CD4-positive, CD25-positive, alpha-beta regulatory T cell (primary cell): ENCODE data around the gene HAAO. TPM values are rescaled to one million over a fixed set of nuclear protein-coding genes. Genes with fewer than 3 reads are reported as not detected.
"Not testable (repeated sequence)": the region's sequence is repeated elsewhere in the genome, so short reads cannot be mapped to it uniquely, and the experiment has no call there.

ENCODE experiments used
- ATAC-seq, 2 donors: fragments of 150-1000 bp; cut with Tn5 transposase; one replicate each; pipeline ENCODE4 v1.10.0; 2021; ENCODE audit warnings: low read depth in 2 of 2, moderate number of reproducible peaks in 2 of 2, moderate library complexity in 1 of 2
- DNase-seq, 3 donors: peaks; one replicate each; pipeline versions ENCODE4 v3.0.0 to v3.0.0-alpha.2; 2012 to 2022; ENCODE audit warnings: mixed read lengths in 1 of 3
- H3K27ac ChIP-seq: one replicate; pipeline ENCODE4 v1.7.0; 2013; ENCODE audit warnings: mild to moderate bottlenecking, low read length; ENCODE audit not compliant: insufficient read depth, poor library complexity, severe bottlenecking
- H3K27me3 ChIP-seq: one replicate; pipeline ENCODE4 v1.7.0; 2013; ENCODE audit warnings: low read length; ENCODE audit not compliant: control insufficient read depth, insufficient read depth
- H3K36me3 ChIP-seq: one replicate; pipeline ENCODE4 v1.7.0; 2013; ENCODE audit warnings: mild to moderate bottlenecking, low read length, moderate library complexity; ENCODE audit not compliant: control insufficient read depth, insufficient read depth
- H3K4me1 ChIP-seq: 2 replicates; pipeline ENCODE4 v1.7.0; 2013; ENCODE audit warnings: mild to moderate bottlenecking, low read length; ENCODE audit not compliant: insufficient read depth, control insufficient read depth, poor library complexity, severe bottlenecking
- H3K4me3 ChIP-seq: one replicate; pipeline ENCODE4 v1.7.0; 2013; ENCODE audit warnings: low read depth, mild to moderate bottlenecking, low read length, moderate library complexity
- H3K9me3 ChIP-seq, 2 experiments: 1 replicate in 1 of 2; 2 replicates in 1 of 2; pipeline ENCODE4 v1.7.0; 2013; ENCODE audit warnings: low read length in 2 of 2, mild to moderate bottlenecking in 1 of 2, moderate library complexity in 1 of 2; ENCODE audit not compliant: control insufficient read depth in 2 of 2
- H3K27ac Mint-ChIP-seq, 3 donors: one replicate each; pipeline ENCODE4 v1.8.0; 2020 to 2022; ENCODE audit warnings: mild to moderate bottlenecking in 3 of 3, mixed read lengths in 3 of 3, moderate library complexity in 2 of 3
- H3K27me3 Mint-ChIP-seq: one replicate; pipeline ENCODE4 v1.8.0; 2022; ENCODE audit warnings: mild to moderate bottlenecking, mixed read lengths
- H3K36me3 Mint-ChIP-seq: one replicate; pipeline ENCODE4 v1.8.0; 2020; ENCODE audit warnings: mixed read lengths
- H3K4me1 Mint-ChIP-seq, 4 donors: one replicate each; pipeline ENCODE4 v1.8.0; 2020 to 2022; ENCODE audit warnings: mixed read lengths in 4 of 4, mild to moderate bottlenecking in 1 of 4
- H3K4me3 Mint-ChIP-seq, 4 donors: one replicate each; pipeline ENCODE4 v1.8.0; 2020 to 2022; ENCODE audit warnings: mild to moderate bottlenecking in 4 of 4, mixed read lengths in 4 of 4, moderate library complexity in 3 of 4
- H3K9me3 Mint-ChIP-seq, 7 donors: one replicate each; pipeline ENCODE4 v1.8.0; 2020 to 2022; ENCODE audit warnings: mixed read lengths in 7 of 7, mild to moderate bottlenecking in 3 of 7, moderate library complexity in 2 of 7
- polyA plus RNA-seq, 4 donors: library from polyadenylated mRNA; unstranded; fragments of 300-500 nt; fragmentation: Illumina TruSeq; gene quantifications; one replicate each; pipeline ENCODE4 v1.2.3, GENCODE V29; 2021
- total RNA-seq: library from RNA; stranded (reverse); gene quantifications from one replicate; pipeline ENCODE4 v1.2.3, GENCODE V29; 2022

The HAAO gene
- total and polyA plus RNA-seq, 5 donors from 2014 or later, result 0.27 TPM; not detected in 4

DNA sequence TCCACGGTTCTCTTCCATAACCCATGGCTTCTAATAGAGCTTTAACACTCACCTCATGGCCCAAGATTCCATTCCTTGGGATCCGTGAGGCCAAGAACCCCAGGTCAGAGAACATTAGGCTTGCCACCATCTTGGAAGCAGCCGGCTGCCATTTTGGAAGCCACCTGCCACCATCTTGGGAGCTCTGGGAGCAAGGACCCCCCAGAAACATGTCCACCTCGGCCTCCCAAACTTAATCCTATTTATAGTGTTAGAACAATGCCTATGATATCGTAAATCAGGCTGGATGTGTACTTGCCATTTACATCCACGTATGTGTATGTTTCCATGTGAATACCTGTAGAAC, 39.9 kb upstream of the HAAO start:
- Mint-ChIP-seq H3K27me3 (peaks cover 17% of the 10 kb centered on the region), H3K36me3 (peaks cover 11% of the 10 kb centered on the region), H3K9me3 (peaks cover 0 to 2% (median 0%) of the 10 kb centered on the region in 7 donors), H3K4me3 (no peak overlapping the region), H3K27ac (no peak overlapping the region), H3K4me1 (peaks cover 7 to 16% (median 13%) of the 10 kb centered on the region in 4 donors)
- H3K27ac ChIP-seq, result no peak overlapping the region
- H3K27me3 ChIP-seq, result no peaks in the 10 kb centered on the region
- H3K36me3 ChIP-seq, result no peaks in the 10 kb centered on the region
- peaks cover 8% of the 10 kb centered on the region for H3K4me1 ChIP-seq
- ATAC-seq, result no peak
- DNase-seq, result no peak
- no peak overlapping the region for H3K4me3 ChIP-seq
- H3K9me3 ChIP-seq, result no peaks in the 10 kb centered on the region

DNA sequence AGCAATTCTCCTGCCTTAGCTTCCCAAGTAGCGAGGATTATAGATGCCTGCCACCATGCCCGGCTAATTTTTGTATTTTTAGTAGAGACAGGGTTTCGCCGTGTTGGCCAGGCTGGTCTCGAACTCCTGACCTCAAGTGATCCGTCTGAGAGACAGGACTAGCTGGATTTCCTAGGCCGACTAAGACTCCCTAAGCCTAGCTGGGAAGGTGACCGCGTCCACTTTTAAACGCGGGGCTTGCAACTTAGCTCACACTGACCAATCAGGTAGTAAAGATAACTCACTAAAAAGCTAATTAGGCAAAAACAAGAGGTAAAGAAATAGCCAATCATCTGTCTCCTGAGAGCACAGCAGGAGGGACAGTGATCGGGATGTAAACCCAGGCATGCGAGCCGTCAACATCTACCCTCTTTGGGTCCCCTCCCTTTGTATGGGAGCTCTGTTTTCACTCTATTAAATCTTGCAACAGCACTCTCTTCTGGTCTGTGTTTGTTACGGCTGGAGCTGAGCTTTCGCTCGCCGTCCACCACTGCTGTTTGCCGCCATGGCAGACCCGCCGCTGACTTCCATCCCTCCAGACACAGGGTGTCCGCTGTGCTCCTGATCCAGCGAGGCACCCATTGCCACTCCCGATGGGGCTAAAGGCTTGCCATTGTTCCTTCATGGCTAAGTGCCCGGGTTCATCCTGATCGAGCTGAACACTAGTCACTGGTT, 39.3 kb upstream of the HAAO start:
- not testable (repeated sequence) for H3K36me3 Mint-ChIP-seq, H3K4me1 ChIP-seq, H3K36me3 ChIP-seq, DNase-seq, H3K27ac ChIP-seq, ATAC-seq, H3K27me3 ChIP-seq, H3K27ac Mint-ChIP-seq, H3K4me3 ChIP-seq, H3K4me3 Mint-ChIP-seq, H3K9me3 Mint-ChIP-seq, H3K9me3 ChIP-seq
- H3K27me3 Mint-ChIP-seq, result peaks cover 19% of the 10 kb centered on the region
- H3K4me1 Mint-ChIP-seq, result peaks cover 7 to 16% (median 13%) of the 10 kb centered on the region in 4 donors

DNA sequence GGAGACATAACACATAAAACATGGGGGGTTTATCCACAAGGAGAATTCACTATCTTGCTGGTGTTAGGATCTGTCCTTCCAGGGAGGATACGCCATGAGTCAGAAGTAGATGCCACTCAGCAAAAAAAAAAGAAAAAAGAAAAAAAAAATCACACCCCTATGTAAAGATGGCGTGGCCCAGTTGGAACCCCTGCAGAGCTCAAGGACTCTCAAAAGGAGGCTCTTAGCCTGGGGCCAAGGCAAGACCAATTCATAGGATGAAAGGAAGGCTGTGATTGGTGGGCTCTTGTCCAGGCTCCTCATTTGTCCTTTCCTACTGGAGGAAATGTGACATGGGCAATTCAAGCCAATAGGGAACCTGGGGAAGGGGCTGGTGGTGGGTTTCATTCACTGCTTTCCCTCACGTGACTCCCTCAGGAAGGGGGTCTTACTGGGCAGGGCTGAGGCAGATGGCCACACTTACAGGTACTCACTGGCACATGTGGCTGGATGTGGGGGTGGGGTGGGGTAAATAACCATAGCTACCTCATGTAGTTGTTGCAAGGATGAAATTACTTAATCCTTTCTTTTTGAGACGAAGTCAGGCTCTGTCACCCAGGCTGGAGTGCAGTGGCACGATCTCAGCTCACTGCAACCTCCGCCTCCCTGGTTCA, 38.7 kb upstream of the HAAO start:
- Histone ChIP-seq H3K36me3 (no peaks in the 10 kb centered on the region), H3K4me3 (no peak overlapping the region), H3K27me3 (no peaks in the 10 kb centered on the region), H3K4me1 (peaks cover 8% of the 10 kb centered on the region), H3K9me3 (no peaks in the 10 kb centered on the region), H3K27ac (no peak overlapping the region)
- Mint-ChIP-seq H3K27ac (no peak overlapping the region), H3K27me3 (peaks cover 20% of the 10 kb centered on the region), H3K4me1 (peaks cover 7 to 16% (median 14%) of the 10 kb centered on the region in 4 donors), H3K4me3 (no peak overlapping the region), H3K9me3 (peaks cover 0 to under 1% (median 0%) of the 10 kb centered on the region in 7 donors), H3K36me3 (peaks cover 9% of the 10 kb centered on the region)
- ATAC-seq, result no peak
- no peak for DNase-seq

DNA sequence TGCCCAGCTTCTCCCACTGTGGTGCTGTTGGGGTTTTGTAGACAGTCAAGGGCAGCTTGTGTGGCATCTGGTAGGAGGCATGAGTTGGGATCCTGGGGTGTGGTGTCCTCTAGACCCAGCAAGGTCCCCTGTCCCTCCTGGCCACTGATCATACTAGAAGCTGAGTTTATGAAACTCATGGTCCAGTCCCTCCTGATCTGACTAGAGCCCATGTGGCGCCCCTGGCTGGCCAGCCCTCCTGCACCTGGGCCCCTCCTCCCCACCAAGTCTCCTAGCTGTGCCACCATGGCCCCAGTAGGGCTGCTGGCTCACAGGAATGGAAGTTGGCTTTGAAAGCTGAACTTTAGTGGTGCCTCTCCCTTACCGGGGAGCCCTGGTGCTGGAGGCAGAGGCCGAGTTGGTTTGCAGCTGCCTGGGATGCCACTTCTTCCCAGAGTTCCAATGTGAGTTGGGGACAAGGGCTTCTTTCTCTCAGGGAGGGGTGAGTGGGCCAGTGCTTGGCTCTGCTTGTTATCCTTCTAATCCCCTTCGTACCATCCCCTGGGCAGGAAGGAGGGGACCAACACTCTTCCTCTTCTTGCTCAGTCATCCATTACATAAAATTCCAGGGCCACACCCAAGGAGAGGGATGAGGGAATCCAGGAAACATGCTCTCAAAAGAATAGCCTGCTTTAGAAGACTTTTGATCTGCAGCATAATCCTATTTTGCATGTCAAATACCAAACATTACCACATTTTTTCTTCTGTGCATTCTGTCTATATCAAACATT, 37.5 kb upstream of the HAAO start:
- H3K9me3 ChIP-seq, result no peaks in the 10 kb centered on the region
- H3K27ac ChIP-seq, result no peak overlapping the region
- Mint-ChIP-seq H3K27ac (no peak overlapping the region), H3K36me3 (peaks cover 4% of the 10 kb centered on the region), H3K4me1 (peaks cover 7 to 16% (median 14%) of the 10 kb centered on the region in 4 donors), H3K9me3 (no peaks in the 10 kb centered on the region), H3K4me3 (no peak overlapping the region), H3K27me3 (peaks cover 24% of the 10 kb centered on the region)
- peaks cover 8% of the 10 kb centered on the region for H3K4me1 ChIP-seq
- no peaks in the 10 kb centered on the region for H3K27me3 ChIP-seq
- H3K4me3 ChIP-seq, result no peak overlapping the region
- no peak for ATAC-seq
- DNase-seq, result no peak
- no peaks in the 10 kb centered on the region for H3K36me3 ChIP-seq

DNA sequence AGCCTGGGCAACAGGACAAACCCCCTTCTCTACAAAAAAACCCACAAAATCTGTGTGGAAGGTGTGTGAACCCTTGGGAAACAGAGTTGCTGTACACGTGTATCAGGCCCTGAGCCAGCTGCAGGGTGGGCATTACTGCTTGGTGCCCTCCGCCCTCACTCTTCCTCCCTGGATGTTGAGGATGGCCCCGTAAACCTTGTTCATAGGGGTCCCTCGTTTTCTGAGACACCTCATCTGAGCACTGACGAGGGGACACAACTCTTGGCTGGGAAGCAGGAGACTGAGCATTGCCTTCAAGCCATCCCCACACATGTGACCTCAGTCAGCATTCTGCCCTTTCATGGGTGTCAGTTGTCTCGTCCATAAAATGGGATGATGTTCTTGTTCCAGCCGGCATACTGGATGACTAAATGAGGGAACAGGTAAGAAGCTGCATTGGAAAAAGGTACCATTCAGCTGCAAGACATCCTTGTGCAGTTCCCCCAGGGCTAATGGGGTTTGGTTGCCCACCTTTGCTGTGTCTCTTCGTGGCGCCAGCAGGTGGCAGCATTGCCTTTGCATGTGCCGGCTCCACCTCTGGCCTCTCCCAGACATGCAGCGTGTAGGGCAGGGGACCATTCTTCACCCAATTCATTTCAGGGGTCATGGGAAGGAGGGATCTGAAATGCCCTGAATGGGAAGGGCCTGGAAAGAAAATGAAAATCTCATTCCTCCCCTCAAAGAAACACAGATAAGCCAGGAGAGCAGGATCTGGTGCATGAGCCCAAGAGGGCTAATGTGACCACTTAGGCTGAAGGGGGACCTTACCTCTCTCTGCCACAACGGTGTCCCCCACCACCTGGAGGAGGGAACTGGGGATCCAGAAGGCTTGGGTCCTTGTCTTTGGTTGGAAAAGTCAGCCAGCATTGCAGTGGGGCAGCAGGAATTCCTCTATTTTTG, 36.4 kb upstream of the HAAO start:
- H3K4me1 Mint-ChIP-seq, result peaks cover 7 to 16% (median 14%) of the 10 kb centered on the region in 4 donors
- Histone ChIP-seq H3K9me3 (no peaks in the 10 kb centered on the region), H3K36me3 (no peaks in the 10 kb centered on the region), H3K27me3 (no peaks in the 10 kb centered on the region), H3K4me1 (peaks cover 8% of the 10 kb centered on the region), H3K4me3 (no peak overlapping the region), H3K27ac (no peak overlapping the region)
- DNase-seq (peak; percentile 48 to 69 (median 65)), ATAC-seq (peak; percentile 84 to 86)
- H3K36me3 Mint-ChIP-seq, result peaks cover 4% of the 10 kb centered on the region
- peak overlapping the region in 1 of 3 donors; percentile 75 for H3K27ac Mint-ChIP-seq
- peaks cover 18% of the 10 kb centered on the region for H3K27me3 Mint-ChIP-seq
- peak overlapping the region in 1 of 4 donors; percentile 19 for H3K4me3 Mint-ChIP-seq
- H3K9me3 Mint-ChIP-seq, result no peaks in the 10 kb centered on the region

DNA sequence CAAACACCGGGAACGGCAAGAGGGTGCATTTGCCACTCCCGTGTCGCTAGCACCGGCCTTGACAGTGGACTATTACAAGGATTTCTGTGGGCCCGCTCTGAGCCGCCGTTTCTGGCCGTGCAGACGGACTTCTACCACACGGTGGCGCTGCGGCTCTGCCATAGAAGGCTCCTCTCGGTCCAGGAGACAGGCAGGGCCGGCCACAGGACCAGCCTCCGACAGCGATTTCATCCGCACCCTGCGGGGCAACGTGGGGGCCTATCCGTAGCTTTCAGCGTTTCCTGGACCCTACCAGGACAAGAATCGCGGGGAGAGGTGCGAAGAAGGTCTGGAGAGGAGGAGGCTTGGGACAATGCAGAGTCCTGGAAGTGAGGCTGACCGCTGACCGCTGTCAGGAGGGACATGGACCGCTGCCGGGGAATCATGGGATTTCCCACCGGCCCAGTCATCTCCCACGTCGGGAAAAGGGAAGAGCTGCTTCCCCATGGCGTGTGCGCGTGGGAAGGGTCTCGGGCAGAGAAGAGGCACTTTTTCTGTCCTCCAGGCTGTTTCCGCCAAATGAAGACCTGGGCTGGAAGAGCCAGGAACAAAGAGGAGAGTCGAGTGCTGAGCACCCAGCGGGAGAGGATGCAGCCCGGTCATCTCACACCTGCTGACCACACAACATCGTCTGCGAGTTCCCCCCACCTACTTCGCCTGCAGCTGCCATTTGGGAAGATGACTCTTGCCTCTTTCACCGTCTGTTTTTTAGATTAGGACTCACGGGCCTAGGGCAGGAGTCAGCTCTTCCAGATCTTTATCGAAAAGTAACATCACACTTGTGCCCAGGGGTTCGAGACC, 35.5 kb upstream of the HAAO start:
- ATAC-seq, result peak; percentile 72 to 73
- peaks cover 8% of the 10 kb centered on the region for H3K4me1 ChIP-seq
- H3K36me3 Mint-ChIP-seq, result peaks cover 4% of the 10 kb centered on the region
- no peaks in the 10 kb centered on the region for H3K9me3 ChIP-seq
- peak overlapping the region in 3 of 4 donors; percentile 40 to 74 (median 65) for H3K4me3 Mint-ChIP-seq
- H3K27ac Mint-ChIP-seq, result peak overlapping the region in 2 of 3 donors; percentile 52 to 75
- peaks cover 18% of the 10 kb centered on the region for H3K27me3 Mint-ChIP-seq
- DNase-seq, result peak; percentile 64 to 72 (median 65)
- no peak overlapping the region for H3K27ac ChIP-seq
- peaks cover 7 to 16% (median 14%) of the 10 kb centered on the region in 4 donors for H3K4me1 Mint-ChIP-seq
- H3K4me3 ChIP-seq, result no peak overlapping the region
- peaks cover 1% of the 10 kb centered on the region for H3K27me3 ChIP-seq
- no peaks in the 10 kb centered on the region for H3K9me3 Mint-ChIP-seq
- no peaks in the 10 kb centered on the region for H3K36me3 ChIP-seq
